Measurements from ENCODE around the gene EMC9.
A peak's percentile ranks its signal among the peaks of the same experiment; 100 is the strongest.

Gene EMC9

GRCh38 chr14:24164518-24164991, 23.2 kb upstream of the EMC9 start:
- no peak for TF ChIP-seq CTCF (IDR thresholded peaks at IDR 0.05; ENCODE audit: low read depth, low read length, missing control alignments)
- no peak for DNase-seq (ENCODE audit: low read depth)
- no peak overlapping the region for H3K4me3 ChIP-seq (ENCODE audit: low read depth, low read length)

GRCh38 chr14:24162093-24162492, 20.7 kb upstream of the EMC9 start:
- peak overlapping the region; percentile 81 for H3K4me3 ChIP-seq (ENCODE audit: low read depth, low read length)
- TF ChIP-seq CTCF (IDR thresholded peaks at IDR 0.05; ENCODE audit: low read depth, low read length, missing control alignments), result no peak

GRCh38 chr14:24160850-24161804, 19.7 kb upstream of the EMC9 start, which contains the start of gene IRF9:
TSS of gene IRF9 (plus strand) at chr14:24161265. CDS start at chr14:24162145, 880 bp downstream.
- DNase-seq (ENCODE audit: low read depth), result peak; percentile 94
- peak; percentile 92 for TF ChIP-seq CTCF (IDR thresholded peaks at IDR 0.05; ENCODE audit: low read depth, low read length, missing control alignments)
- peak within 1 kb of the TSS; percentile 81 for H3K4me3 ChIP-seq (ENCODE audit: low read depth, low read length)

More at GRCh38 chr14:24162093-24162492, 20.7 kb upstream of the EMC9 start:
- no peak for DNase-seq (ENCODE audit: low read depth)

DNA sequence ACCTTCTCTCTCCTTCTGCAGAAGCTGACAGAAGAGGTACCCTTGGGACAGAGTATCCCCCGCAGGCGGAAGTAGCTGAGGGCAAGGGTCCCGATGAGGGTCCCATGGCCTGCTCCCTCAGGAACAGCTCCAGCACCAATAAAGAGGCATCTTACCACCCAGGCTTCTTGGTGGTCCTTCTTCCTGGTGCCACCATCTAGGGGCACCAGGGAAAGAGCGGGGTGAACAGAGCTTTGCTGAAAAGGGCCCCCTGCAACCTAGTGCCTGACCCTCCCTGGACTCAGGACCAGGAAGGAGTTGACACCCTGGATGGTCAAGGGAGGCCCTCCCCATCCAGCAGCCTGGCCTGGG, 19.1 kb upstream of the EMC9 start:
- no peak overlapping the region for H3K4me3 ChIP-seq (ENCODE audit: low read depth, low read length)
- no peak for DNase-seq (ENCODE audit: low read depth)
- TF ChIP-seq CTCF (IDR thresholded peaks at IDR 0.05; ENCODE audit: low read depth, low read length, missing control alignments), result no peak

DNA sequence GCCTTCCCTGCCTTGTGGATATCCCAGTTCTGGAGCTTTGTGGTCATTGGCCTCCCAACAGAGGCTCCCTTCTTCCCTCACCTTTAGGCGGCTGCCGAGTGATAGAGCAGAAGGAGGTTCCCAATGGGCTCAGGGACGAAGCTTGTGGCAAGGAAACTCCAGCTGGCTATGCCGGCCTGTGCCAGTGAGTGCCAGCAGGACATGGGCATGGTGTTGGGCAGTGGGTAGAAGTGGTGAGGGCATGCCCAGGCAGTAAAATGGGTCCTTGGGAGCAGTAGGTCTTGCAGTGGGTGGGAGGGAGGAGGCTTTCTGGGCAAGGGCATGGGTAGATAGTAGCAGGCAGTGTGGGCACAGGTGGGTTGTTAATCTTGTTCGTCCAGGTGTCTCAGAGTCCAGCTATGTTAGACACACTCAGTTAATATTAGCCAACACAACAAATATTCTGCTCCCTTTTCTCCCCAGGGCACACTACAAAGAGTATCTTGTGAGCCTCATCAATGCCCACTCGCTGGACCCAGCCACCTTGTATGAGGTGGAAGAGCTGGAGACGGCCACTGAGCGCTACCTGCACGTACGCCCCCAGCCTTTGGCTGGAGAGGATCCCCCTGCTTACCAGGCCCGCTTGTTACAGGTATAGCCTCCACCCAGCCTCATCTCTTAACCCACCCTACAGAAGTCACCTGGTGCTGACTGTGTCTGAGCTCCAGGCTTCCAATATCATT, 18.5 kb upstream of the EMC9 start:
- DNase-seq (ENCODE audit: low read depth), result no peak
- no peak overlapping the region for H3K4me3 ChIP-seq (ENCODE audit: low read depth, low read length)
- no peak for TF ChIP-seq CTCF (IDR thresholded peaks at IDR 0.05; ENCODE audit: low read depth, low read length, missing control alignments)

- no peak for DNase-seq (ENCODE audit: low read depth)
- no peak for TF ChIP-seq CTCF (IDR thresholded peaks at IDR 0.05; ENCODE audit: low read depth, low read length, missing control alignments)
- H3K4me3 ChIP-seq (ENCODE audit: low read depth, low read length), result no peak overlapping the region
These were observed 15.9 kb upstream of the EMC9 start for GRCh38 chr14:24157331-24157730.

Measured in GM12864 (cell line).